Stomach (tissue), 4 donors: ENCODE data around the gene SEPTIN5.

Source experiments
- CTCF ChIP-seq, 7 experiments: fragments of 450-650 bp in 4 of 7; fragments of 200-600 bp in 3 of 7; sonication (generic) in 3 of 7; IDR thresholded peaks; one replicate each; pipeline ENCODE4 v1.5.1; 2016 to 2019; ENCODE audit warnings: antibody characterized with exemption in 7 of 7, control low read depth in 2 of 7, mild to moderate bottlenecking in 1 of 7
- EP300 ChIP-seq: sonication (generic); formaldehyde crosslinking; IDR thresholded peaks from one replicate; pipeline ENCODE4 v1.6.1; 2017; ENCODE audit warnings: antibody characterized with exemption
- POLR2A ChIP-seq, 4 donors: fragments of 450-650 bp; IDR thresholded peaks; one replicate each; pipeline ENCODE4 v1.6.1; 2016; ENCODE audit warnings: antibody characterized with exemption in 4 of 4, control low read depth in 2 of 4, mild to moderate bottlenecking in 1 of 4, moderate library complexity in 1 of 4
- POLR2AphosphoS5 ChIP-seq, 3 donors: sonication (generic); formaldehyde crosslinking; IDR thresholded peaks; one replicate each; pipeline ENCODE4 v1.6.1; 2016; ENCODE audit warnings: antibody characterized with exemption in 3 of 3

GRCh38 chr22:19710769-19711106 lies 3.6 kb upstream of the SEPTIN5 start:
- TF ChIP-seq POLR2AphosphoS5 (IDR thresholded peaks at IDR 0.05) (no peak), CTCF (IDR thresholded peaks at IDR 0.05) (no peak), EP300 (no peak), POLR2A (IDR thresholded peaks at IDR 0.05) (no peak)
